ENCODE data around the gene COX7B2. TPM values are rescaled to one million over a fixed set of nuclear protein-coding genes. Genes with fewer than 3 reads are reported as not detected.

The COX7B2 gene, protein sequence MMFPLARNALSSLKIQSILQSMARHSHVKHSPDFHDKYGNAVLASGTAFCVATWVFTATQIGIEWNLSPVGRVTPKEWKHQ
- polyA plus RNA-seq (2014; cell fraction: cytosol; rRNA removed): not detected in 2 replicates
- polyA plus RNA-seq (2014; cell fraction: nucleus; rRNA removed): not detected in 2 replicates

DNA sequence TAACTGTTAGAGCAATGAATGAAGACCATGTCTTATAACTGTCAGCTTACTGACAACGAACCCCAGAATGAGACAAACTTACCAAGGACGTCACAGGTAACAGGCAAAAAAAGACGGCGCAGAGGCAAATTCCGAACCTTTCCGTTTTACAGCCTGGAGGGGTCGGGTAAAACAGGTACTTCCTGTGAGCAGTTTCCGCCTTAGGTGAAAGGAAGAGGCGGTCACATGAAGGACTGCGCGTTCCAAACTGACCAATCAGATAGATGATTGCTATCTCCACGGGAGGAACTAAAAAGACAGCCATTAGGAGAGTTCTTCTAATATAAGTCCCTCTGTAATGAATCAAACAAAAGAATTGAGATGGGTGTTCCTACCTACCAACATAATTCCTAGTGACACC lies at the start of gene COX7B2:
Gene COX7B2, minus strand, starts transcription at position 168 of the 400 bp plus-strand sequence. CDS start 174,053 bp downstream, outside the sequence.
- DNase-seq (ENCODE audit: low spot score): no peak

DNA sequence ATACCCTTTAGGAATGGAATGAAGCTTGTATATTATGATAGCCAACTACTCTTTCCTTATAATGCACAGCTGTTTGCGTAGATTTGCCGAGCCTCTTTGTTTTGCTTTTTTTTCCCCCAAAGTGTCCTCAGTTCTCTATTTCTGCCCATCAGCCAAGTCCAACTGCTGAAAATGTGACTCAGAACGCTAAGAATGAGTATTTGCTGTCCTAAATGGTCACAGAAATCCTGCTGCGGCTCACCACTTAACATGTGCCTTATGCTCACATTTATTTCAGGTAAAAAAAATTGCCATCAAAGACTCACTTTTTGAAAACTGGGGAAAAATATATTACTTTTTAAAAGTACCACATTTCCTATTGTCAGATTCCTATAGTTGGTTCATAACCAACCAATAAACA lies 47.4 kb upstream of the COX7B2 start:
- DNase-seq (ENCODE audit: low spot score): no peak

DNA sequence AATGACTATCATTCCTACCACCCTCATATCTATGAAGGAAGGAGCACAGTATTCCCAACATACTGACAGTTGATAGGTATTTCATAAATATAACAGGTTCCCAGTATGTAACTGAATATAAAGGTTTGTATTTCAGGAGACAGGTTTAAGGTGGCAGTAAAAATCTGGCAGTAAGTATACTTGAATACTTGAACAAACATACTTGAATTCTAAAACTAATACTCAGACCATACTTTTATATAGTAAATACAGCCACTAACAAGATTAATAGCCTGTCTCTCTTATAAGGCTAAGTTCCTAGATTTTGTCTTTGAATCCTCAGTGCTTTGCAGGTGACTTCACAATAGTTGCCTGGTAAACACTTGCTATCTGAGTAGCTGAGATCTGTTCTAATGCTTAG lies 46.6 kb upstream of the COX7B2 start:
- DNase-seq (ENCODE audit: low spot score): no peak

DNA sequence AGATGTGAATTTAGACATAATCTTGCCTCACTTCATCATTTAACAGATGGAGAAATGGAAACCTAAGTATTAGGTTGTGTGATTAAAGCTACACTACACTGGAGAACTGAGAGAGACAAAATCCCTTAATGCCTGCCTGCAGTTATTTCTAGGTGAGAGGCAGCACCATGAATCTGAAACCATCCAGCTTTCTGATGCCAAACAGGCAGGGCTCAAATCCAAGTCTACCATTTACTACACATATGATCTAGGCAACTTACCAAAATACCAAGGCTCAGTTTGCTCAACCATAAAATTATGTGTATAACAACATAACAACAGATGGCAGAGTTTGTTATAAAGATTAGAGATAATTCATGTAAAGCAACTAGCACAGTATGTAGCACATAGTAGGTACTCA lies 45.6 kb upstream of the COX7B2 start:
- no peak for DNase-seq (ENCODE audit: low spot score)

DNA sequence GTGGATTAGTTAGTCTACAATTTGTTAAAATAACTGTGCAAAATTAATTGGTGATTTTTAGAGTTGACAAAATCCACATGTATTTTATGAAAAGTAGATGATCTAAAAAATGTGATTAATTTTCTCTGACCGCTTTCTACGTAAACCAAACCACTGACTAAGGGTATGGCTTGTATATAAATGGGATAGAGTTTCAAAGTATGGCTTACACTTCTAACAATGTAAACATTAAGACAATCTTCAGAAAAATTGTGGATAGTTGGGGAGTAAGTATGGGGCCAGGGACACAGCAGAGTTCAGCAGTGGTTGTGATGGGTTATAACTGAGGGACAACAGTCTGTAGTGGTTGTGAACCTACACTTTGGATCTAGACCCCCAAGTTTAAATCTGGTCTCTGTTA lies 44.5 kb upstream of the COX7B2 start:
- DNase-seq (ENCODE audit: low spot score): no peak

DNA sequence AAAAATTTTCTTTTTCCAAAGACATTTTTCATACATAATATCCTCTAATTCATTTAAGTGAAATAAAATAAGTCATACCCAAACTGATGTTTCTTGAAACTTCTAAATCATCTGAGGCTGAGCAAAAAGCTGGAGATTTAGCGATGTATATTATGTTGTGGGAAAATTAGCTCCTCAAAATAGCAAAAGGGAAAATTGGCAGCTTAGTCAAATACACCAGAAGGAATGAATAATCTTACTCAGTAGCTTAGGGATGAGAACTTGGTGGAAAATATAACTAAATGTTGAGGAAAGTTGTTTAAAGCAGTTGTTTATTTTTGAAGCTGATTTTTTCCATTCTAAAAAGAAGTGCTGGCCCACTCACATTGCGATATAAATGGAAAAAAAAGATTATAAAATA lies 43.4 kb upstream of the COX7B2 start:
- no peak for DNase-seq (ENCODE audit: low spot score)

DNA sequence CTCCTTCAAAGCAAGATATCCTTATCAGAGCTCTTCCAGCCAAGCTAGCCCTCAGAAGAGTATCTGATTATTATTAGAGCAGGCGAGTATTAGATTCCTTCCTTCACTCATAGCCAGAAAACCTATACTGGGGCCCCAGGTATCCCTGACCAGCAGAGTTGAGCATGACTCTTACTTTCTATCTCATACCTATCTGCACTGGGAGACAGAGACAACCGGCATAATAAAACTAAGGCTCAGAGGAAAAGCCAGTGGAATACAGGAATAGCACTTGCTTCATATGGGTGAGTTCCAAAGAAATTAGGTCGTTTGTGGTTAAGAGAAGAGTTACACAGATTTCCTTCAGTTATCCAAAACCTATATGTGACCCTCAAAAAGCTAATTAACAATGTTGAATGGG lies 41.8 kb upstream of the COX7B2 start:
- no peak for DNase-seq (ENCODE audit: low spot score)

DNA sequence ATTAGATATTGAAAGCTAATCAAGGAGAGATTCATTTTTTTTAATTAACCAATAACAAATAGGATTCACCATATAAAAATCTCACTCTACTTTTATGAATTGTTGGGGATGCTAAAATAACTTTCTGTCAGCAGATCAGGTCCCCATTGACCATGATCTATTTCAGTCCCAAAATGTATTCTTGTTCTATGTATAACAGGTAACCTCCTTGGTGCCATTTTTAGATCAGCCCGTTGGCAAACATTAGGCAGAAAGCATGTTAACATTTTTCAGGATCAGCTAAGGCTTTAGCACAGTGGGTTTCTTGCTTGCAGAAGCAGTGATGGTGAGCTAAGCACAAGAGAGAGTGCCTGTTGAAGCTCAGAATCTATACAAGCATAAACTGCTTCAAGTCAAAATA lies 40.8 kb upstream of the COX7B2 start:
- DNase-seq (ENCODE audit: low spot score): no peak

DNA sequence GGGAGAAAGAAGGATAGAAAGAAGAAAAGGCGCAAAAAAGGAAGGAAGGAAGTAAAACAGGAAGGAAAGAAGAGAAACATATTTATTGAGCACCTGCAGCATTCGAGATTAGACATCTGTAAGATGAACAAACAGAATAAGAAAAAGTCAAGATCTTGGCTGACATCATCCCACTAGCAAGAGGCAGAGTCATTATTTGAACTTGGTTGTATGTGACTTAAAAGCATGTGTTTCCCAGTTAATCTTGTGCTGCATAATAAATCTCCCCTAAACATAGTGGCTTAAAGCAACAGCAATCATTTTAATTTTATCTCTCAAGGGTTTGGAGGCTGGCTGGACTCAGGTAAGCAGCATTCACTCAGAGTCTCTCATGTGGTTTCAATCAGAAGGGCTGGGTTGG lies 38.5 kb upstream of the COX7B2 start:
- no peak for DNase-seq (ENCODE audit: low spot score)

DNA sequence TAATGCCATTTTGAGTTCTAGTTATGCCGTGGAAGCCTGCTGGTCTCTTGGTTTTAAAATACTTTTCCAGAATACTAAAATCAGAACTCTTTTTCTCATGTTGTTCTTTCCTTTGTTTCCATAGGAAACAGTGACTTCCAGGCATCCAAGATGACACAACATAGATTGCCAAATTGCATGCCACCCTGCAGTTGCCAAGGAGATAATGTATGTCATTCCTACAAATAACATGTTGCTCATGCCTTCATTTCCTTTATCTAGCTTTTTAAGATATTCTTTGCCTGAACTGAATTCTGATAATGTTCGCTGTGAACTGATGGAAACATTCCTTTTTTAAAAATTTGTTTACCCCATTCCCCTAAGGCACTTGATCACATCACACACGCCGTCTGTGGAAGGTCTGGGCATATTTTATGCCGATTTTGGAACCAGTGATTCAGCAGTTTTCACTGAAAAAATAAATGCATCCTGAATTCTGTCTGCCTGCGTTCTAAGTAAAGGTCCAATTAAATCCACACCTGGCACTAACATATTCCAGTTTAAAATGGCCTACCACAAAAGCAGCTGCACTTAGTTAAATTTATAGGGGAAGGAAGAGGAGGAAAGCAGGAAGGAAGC lies 38.0 kb upstream of the COX7B2 start:
- DNase-seq (ENCODE audit: low spot score): no peak

DNA sequence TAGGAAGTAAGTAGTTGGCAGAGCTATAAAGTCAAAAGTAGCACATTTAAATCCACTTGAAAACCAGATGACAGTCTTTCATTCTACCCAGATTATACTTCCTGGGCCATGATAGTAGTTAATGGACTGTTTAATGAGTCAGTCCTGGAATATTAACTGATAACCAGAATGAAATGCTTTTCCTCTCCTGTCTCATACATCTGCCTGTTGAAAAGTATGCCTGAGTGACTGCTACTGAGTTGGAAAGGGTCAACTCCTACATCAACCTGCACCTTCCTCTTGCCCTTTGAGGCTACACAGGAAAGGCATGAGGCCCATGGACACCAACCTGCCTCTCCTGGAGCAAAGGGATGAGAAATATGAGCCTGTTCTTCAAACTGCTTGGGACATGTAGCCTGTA lies 36.0 kb upstream of the COX7B2 start:
- no peak for DNase-seq (ENCODE audit: low spot score)

DNA sequence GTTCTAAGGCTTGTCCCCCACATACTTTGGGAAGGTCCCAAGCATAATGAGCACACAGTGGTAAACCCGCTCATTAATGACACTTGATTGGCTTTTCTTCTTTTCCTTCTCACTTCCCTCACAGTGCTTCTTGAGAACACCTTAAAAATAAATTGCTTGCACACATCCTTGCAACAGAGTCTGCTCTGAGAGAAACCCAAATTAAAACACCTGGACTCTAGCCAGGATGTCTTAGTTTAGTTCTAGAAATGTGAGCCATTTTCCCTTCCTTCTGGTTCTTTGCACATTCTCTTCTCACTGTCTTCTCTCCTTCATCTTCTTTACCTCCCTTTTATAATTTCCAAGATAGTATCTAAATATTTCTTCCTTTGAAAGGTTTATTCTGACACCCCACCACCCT lies 35.3 kb upstream of the COX7B2 start:
- no peak for DNase-seq (ENCODE audit: low spot score)

DNA sequence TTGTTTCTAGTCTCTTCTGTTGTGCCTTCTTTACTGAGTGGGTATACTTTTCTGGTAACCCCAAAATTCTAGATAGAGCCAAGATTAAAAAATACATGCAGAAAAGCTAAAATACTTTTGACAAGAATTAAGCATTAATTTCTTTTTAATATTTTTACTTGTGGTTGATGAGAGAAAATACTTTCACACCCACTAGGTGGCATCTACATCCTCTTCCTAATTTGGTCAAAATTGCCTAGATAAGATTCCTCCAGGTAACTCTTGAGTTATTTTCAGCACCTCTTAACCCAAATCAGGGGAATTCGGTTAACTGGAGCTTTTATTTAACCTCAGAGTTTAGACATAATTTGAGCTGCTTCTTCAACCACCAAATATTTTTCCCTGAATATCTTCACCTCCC lies 28.4 kb upstream of the COX7B2 start:
- DNase-seq (ENCODE audit: low spot score): no peak

DNA sequence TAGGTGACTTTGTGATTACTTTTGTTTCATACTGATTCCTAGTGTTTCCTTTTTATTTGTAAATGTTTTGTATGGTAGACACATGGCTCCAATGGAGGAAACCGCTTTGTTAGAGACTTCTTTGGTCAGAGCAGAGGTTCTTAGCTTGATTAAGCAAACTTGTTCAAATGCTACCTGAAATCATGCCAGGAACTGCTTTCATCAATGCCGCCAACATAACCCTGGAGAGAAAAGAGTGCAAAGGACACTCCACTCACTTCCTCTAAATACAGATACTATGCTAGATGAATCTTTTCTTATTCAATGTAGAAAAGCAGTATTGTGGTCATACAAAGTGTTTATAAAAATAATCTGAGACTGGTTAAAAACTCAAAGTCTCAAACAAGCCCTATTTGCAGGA lies 25.7 kb upstream of the COX7B2 start:
- no peak for DNase-seq (ENCODE audit: low spot score)

DNA sequence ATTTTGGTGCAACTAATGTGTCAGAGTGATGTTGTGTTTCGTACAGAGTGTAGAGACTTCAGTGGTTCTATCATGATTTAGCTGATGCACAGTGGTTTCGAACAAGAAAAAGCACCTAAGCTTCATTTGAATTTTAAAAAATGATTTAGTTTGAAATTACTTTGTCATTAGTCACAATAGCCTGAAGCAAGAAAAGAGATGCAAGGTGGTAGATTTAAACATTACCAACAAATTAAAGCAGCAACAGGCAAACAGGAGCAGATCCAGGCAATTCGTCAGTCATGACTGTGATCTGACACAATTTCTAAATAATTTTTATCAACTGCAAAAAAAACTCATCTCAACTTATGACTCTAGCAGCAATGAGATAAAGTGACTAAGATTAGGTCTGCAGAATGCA lies 24.6 kb upstream of the COX7B2 start:
- no peak for DNase-seq (ENCODE audit: low spot score)

DNA sequence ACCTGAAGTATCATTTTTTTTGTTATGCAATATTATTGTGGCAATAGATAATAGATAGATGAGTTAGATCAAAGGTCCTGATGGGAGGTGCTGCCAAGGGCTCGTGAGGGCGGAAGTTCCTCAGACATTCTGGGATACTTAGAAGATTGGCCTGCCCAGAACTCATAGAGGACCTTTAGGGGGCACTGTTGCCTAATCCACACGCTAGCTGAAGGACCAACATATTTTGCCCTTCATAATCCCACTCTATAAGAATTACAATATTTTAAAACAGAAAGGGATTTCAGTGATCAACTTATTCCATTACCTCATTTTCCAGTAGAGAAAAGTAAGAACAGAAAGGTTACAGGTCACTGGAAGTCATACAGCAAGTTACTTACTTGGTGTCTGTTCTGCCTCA lies 22.9 kb upstream of the COX7B2 start:
- no peak for DNase-seq (ENCODE audit: low spot score)

DNA sequence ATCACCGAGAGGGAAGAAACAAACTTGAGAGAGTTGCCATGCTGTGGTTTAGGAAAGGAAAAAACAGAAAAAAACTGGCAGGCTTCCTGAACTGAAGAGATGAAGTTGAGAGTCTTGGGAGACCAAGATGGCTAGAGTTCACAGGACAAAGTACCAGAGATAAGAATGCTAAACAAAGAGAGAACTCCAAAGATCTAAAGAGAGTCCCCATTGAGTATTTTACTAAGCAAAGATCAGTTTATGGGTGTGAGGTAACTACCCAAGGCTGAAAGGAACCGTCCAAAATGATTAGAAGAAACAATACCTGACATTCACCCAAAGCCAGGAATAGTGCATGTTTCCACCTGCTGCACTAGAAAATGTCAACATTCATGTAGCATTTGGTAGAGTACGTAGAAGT lies 21.8 kb upstream of the COX7B2 start:
- DNase-seq (ENCODE audit: low spot score): no peak

DNA sequence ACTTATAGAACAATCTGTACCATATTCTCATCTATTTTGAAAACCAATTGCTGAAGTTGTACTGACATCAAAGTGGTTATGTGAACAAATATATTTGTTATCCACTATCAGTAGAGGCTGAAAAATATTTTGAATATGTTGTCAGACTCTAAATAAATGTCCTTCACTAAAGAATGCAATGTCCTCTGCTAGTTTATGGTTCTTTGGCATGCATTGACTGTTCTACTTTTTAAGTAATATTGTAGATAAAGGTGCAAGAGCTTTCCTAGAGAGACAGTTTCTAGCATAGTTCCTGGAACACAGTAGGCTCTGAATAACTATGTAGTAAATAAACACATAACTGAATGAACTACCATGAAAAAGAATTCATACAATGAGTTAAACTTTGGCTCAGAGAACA lies 18.2 kb upstream of the COX7B2 start:
- DNase-seq (ENCODE audit: low spot score): no peak

DNA sequence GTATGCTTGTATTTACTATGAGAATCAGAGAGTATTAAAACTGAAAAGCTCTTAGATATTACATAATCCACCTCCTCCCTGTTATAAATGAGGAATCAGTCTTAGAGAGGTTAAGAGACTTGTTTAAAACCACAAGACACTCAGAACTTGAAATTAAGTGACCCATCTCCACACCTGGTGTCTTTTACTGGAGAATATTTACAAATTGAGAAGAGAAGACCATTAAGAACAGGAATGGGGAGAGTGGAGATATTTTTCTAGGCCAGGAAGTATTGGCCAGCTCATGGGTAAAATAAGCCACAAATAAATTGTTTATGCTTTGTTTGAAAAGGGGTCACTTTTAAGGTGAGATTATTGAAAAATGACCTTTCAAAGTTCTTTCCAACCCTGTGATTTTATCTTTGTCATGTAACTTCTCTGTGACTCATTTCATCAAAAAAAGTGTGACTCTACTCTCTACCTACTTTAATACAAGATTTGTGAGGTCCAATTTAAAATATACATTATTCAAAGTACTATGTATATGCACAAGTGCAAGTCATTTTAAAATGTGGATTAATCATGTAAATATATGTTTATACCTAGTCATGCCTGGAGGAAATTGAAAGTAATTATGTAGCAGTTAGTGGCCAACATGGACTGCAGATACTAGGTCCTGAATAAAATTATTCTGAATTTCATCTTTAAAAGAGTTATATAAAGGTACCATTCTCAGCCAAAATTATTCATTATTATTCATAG lies 15.9 kb upstream of the COX7B2 start:
- no peak for DNase-seq (ENCODE audit: low spot score)

DNA sequence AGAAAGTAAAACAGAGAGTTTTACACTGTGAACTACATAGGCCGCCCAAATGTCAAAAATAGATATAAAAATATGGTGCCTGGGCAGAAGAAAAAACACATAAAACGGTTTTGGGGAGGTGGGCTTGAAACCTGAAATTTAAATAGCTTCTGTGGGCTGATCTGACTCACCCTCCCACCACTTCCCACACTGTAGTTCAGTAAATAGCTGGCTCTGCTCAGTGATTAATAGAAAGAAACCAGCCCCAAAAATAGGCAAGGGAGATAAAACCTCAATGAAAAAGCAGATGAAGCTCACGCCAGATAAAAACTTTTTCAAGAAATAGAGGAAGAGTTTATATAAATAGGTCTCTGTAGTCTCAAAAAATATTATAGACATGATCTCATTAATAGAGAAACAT lies 13.2 kb upstream of the COX7B2 start:
- no peak for DNase-seq (ENCODE audit: low spot score)

DNA sequence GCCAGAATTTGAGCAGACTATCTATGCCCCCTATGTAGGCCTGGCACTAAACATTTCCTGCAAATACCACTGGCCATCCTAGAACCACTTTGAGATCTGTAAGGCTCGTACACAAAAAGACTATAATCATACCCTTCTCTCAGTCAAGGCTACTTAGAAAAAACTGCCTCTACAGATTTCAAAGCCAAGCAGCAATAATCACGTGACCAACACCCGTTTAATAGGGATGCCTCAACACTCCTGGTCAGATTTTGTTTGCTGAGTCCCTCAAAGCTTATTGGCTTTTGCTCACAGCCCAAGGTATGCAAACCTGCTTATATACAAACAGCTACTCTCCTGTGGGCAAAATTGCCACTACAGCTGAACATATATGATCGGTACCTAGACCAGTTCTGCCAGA lies 897 bp downstream of the COX7B2 start:
- DNase-seq (ENCODE audit: low spot score): no peak

DNA sequence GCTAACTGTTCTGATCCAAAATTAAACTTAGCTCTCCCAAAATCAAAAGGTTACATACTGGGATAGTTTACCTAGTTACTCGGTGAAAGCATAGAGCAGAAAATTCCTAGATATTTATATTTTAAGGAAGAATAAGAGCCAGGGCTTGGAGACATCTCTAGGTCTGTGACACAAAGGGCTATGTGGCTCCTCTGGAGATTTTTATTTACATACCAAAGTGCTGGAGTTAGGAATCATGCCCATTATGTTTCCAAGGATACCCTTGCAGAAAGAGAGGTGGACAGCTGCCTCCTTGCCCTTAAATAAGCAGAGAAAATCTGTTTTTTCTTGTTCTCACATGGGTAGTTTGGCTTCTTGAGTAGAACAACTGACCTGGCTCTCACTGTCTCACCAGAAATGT lies 9.0 kb downstream of the COX7B2 start:
- no peak for DNase-seq (ENCODE audit: low spot score)

DNA sequence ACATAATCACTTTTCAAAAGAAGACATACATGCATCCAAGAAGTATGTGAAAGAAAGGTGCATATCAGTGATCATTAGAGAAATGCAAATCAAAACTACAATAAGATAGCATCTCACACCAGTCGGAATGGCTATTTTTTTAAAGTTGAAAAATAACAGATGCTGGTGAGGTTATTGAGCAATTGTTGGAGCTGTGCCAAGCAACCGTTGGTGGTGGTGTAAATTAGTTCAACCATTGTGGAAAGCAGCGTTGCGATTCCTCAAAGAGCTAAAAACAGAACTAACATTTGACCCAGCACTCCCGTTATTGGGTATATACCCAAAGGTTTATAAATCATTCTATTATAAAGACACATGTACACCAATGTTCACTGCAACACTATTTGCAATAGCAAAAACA lies 14.2 kb downstream of the COX7B2 start:
- DNase-seq (ENCODE audit: low spot score): no peak
